PC-9 (cell line): Measurements from ENCODE around the gene TTLL9. TPM values are rescaled to one million over a fixed set of nuclear protein-coding genes. Genes with fewer than 3 reads are reported as not detected.

ENCODE experiments used
- BruUV-seq: library from RNA; stranded (reverse); fragments of 400-500 nt; replicated peaks from 2 replicates; lab custom pipeline; 2021; lab: Mats Ljungman, UMichigan
- CTCF ChIA-PET: fragments of 300-600 bp; sonication (Branson Sonifier 250); formaldehyde crosslinking; loops from one replicate; lab custom pipeline; 2022; ENCODE audit warnings: antibody characterized with exemption; lab: Charles Lee
- POLR2A ChIA-PET: fragments of 300-600 bp; sonication (Branson Sonifier 250); formaldehyde crosslinking; loops from one replicate; lab custom pipeline; 2022; ENCODE audit warnings: antibody characterized with exemption; ENCODE audit not compliant: unreplicated experiment; lab: Charles Lee
- DNase-seq, 2 experiments: peaks; one replicate each; pipeline versions ENCODE4 v3.0.0 to v3.0.0-alpha.2; 2015 to 2022; ENCODE audit warnings: mixed read lengths in 1 of 2
- H2AFZ ChIP-seq: fragments of 200-600 bp; sonication (generic); 2 replicates; pipeline ENCODE4 v1.8.1; 2017; ENCODE audit warnings: antibody characterized with exemption
- H3F3A ChIP-seq: fragments of 200-600 bp; sonication (generic); 2 replicates; pipeline ENCODE4 v1.8.1; 2017; ENCODE audit warnings: antibody characterized with exemption, mild to moderate bottlenecking, low read depth; ENCODE audit not compliant: insufficient read depth
- H3K27ac ChIP-seq: fragments of 200-600 bp; sonication (generic); 2 replicates; pipeline ENCODE4 v1.6.1; 2016; ENCODE audit warnings: mixed run types
- H3K27me3 ChIP-seq: fragments of 200-600 bp; sonication (generic); 2 replicates; pipeline ENCODE4 v1.6.1; 2016; ENCODE audit warnings: low read depth, mixed run types; ENCODE audit not compliant: insufficient read depth
- H3K36me3 ChIP-seq: fragments of 200-600 bp; sonication (generic); 2 replicates; pipeline ENCODE4 v1.6.1; 2016; ENCODE audit warnings: low read depth, mixed run types
- H3K4me1 ChIP-seq: fragments of 200-600 bp; sonication (generic); replicated peaks from 2 replicates; pipeline ENCODE4 v1.6.1; 2016; ENCODE audit warnings: mixed run types; ENCODE audit not compliant: insufficient read depth
- H3K4me2 ChIP-seq: fragments of 200-600 bp; sonication (generic); 2 replicates; pipeline ENCODE4 v1.6.1; 2017; ENCODE audit warnings: mixed run types
- H3K4me3 ChIP-seq: fragments of 200-600 bp; sonication (generic); 2 replicates; pipeline ENCODE4 v1.6.1; 2016; ENCODE audit warnings: mixed run types
- H3K79me2 ChIP-seq: fragments of 200-600 bp; sonication (generic); 2 replicates; pipeline ENCODE4 v1.6.1; 2017; ENCODE audit warnings: low read depth, mixed run types
- H3K9me2 ChIP-seq: fragments of 200-600 bp; sonication (generic); 2 replicates; pipeline ENCODE4 v1.8.1; 2017; ENCODE audit warnings: mild to moderate bottlenecking; ENCODE audit not compliant: insufficient read depth
- H3K9me3 ChIP-seq: fragments of 200-600 bp; sonication (generic); 2 replicates; pipeline ENCODE4 v1.8.1; 2016; ENCODE audit warnings: low read depth; ENCODE audit not compliant: insufficient read depth
- H4K20me1 ChIP-seq: fragments of 200-600 bp; sonication (generic); 2 replicates; pipeline ENCODE4 v1.8.1; 2017; ENCODE audit not compliant: insufficient read depth
- EZH2 ChIP-seq: fragments of 200-600 bp; sonication (generic); IDR thresholded peaks from 2 replicates; pipeline ENCODE4 v1.8.0; 2017; ENCODE audit warnings: antibody characterized with exemption, low read depth
- intact Hi-C: fragments of 100-400 bp; cut with micrococcal nuclease; formaldehyde crosslinking; loops from one replicate; pipeline ENCODE4 v1.10.0; 2022; ENCODE audit not compliant: unreplicated experiment
- total RNA-seq: library from RNA; stranded (reverse); gene quantifications from 2 replicates; pipeline ENCODE4 v1.2.3, GENCODE V29; 2021
- TF ChIP-seq, protein P1 (sequence below): fragments of 200-600 bp; sonication (generic); conservative IDR thresholded peaks from 2 replicates; pipeline ENCODE4 v1.6.1; 2017; ENCODE audit warnings: mixed run types, antibody characterized with exemption, mild to moderate bottlenecking, moderate library complexity

The TTLL9 gene
- total RNA-seq, 1 experiment from 2014 or later, result 1.8 TPM

DNA sequence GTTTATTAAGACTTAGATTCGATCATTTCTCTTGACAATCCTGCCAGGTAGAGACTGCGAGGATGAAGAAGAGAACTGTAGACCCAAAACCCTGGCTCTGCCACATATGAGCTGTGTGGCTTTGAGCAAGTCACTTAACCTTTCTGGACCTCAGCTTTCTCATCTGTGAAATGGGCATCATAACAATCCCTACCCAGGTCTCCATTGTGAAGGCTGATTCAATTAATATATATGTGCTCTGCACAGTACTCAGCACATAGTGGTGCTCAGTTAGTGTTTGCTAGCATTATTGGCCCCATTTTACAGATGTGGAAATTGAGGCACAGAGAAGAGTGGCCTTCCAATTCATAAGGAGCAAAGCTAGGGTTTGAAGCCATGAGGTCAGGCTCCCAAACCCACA lies 105.4 kb downstream of the TTLL9 start:
- Histone ChIP-seq H3K9me2 (no peaks in the 10 kb centered on the region), H3K4me2 (no peak overlapping the region), H3K36me3 (no peaks in the 10 kb centered on the region), H3K27me3 (peaks cover 50% of the 10 kb centered on the region), H3K9me3 (no peaks in the 10 kb centered on the region), H3K4me3 (no peak overlapping the region), H3F3A (no peaks in the 10 kb centered on the region), H3K4me1 (no peaks in the 10 kb centered on the region), H3K27ac (no peak overlapping the region), H3K79me2 (no peaks in the 10 kb centered on the region), H4K20me1 (no peaks in the 10 kb centered on the region), H2AFZ (no peak overlapping the region)
- POLR2A ChIA-PET, result no interaction called here
- CTCF ChIA-PET, result no interaction called here
- intact Hi-C loops, result no loop called here
- TF ChIP-seq, protein P1, sequence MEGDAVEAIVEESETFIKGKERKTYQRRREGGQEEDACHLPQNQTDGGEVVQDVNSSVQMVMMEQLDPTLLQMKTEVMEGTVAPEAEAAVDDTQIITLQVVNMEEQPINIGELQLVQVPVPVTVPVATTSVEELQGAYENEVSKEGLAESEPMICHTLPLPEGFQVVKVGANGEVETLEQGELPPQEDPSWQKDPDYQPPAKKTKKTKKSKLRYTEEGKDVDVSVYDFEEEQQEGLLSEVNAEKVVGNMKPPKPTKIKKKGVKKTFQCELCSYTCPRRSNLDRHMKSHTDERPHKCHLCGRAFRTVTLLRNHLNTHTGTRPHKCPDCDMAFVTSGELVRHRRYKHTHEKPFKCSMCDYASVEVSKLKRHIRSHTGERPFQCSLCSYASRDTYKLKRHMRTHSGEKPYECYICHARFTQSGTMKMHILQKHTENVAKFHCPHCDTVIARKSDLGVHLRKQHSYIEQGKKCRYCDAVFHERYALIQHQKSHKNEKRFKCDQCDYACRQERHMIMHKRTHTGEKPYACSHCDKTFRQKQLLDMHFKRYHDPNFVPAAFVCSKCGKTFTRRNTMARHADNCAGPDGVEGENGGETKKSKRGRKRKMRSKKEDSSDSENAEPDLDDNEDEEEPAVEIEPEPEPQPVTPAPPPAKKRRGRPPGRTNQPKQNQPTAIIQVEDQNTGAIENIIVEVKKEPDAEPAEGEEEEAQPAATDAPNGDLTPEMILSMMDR, result no peak
- no peak for TF ChIP-seq EZH2
- DNase-seq, result no peak
- no TSS peak for BruUV-seq

DNA sequence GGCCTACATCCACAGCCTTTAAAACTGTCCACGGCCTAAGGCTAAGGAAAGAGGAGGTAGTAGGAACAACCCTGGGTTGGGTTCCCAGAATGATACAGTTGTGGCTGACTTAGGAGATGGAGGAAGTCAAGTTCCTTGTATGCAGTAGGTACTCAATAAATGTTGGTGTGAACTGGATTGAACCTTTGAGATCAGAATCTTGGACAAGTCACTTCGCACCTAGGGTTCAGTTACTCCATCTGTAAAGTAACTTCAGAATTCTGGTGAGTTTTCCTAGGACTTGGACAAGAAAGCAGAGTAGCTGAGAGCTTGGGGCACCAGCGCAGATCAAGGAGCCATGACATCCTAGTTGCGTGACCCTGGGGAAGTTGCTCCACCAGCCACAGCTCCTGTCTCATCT lies 106.6 kb downstream of the TTLL9 start:
- no peaks in the 10 kb centered on the region for H4K20me1 ChIP-seq
- peaks cover 61% of the 10 kb centered on the region for H3K27me3 ChIP-seq
- no peak overlapping the region for H3K4me2 ChIP-seq
- ChIA-PET CTCF (no interaction called here), POLR2A (no interaction called here)
- no peak for TF ChIP-seq EZH2
- TF ChIP-seq, protein P1, result no peak
- no peaks in the 10 kb centered on the region for H3K36me3 ChIP-seq
- no peak for DNase-seq
- no peaks in the 10 kb centered on the region for H3F3A ChIP-seq
- no peak overlapping the region for H3K4me3 ChIP-seq
- no peak overlapping the region for H2AFZ ChIP-seq
- BruUV-seq, result no TSS peak
- intact Hi-C loops, result no loop called here
- H3K9me2 ChIP-seq, result no peaks in the 10 kb centered on the region
- H3K4me1 ChIP-seq, result no peaks in the 10 kb centered on the region
- no peaks in the 10 kb centered on the region for H3K79me2 ChIP-seq
- H3K27ac ChIP-seq, result no peak overlapping the region
- H3K9me3 ChIP-seq, result no peaks in the 10 kb centered on the region

DNA sequence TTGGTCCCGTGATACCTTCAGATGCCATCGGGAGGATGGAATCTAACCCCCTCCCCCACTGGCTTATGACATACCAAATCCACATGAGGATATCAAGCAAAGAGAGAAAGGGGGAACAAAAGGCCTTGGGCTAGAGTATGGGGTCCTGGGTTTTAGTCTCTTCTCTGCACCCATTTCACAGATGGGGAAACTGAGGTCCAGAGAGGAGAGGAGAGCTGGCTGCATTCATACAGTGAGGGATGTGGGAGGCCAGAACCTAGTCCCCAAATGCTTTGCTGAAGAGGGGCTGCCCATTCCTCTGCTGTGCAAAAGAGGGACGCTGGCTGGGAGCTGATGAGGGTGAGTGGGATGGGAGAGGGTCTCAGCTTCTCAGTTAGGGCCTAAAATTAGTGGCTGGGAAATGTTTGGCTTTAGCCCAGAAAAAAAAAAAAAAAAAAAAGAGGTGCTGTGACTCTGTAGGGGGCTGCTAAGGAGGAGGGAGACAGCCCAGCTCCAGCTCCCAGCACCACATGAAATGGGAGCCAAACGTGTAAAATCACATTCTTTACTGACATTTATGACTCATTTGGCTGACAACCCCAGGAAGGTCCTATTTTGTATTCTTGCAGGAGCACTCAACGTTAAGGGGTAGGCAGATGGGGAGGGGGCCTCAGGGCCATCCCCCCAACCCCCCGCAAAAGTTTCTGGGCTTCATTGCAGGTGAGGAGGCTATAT lies 109.4 kb downstream of the TTLL9 start:
- no peaks in the 10 kb centered on the region for H3F3A ChIP-seq
- no peaks in the 10 kb centered on the region for H3K36me3 ChIP-seq
- CTCF ChIA-PET, result no interaction called here
- intact Hi-C loops, result no loop called here
- no peak for DNase-seq
- no TSS peak for BruUV-seq
- no peaks in the 10 kb centered on the region for H3K9me3 ChIP-seq
- H4K20me1 ChIP-seq, result no peaks in the 10 kb centered on the region
- H3K4me1 ChIP-seq, result no peaks in the 10 kb centered on the region
- H3K9me2 ChIP-seq, result no peaks in the 10 kb centered on the region
- POLR2A ChIA-PET, result interaction anchor here (0.8 kb wide), 1 partner anchor 183 kb away, joined by 12 read pairs; no protein-coding TSS in a partner anchor
- H3K4me3 ChIP-seq, result no peak overlapping the region
- no peak for TF ChIP-seq EZH2
- TF ChIP-seq, protein P1, result no peak
- no peak overlapping the region for H2AFZ ChIP-seq
- no peak overlapping the region for H3K27ac ChIP-seq
- peaks cover 67% of the 10 kb centered on the region for H3K27me3 ChIP-seq
- H3K4me2 ChIP-seq, result no peak overlapping the region
- H3K79me2 ChIP-seq, result no peaks in the 10 kb centered on the region
